GM20431 (cell line): ENCODE measurements around the gene TMEM51.

Source experiments
- in situ Hi-C: fragments of 300-500 bp; cut with MseI, MboI; formaldehyde crosslinking; loops from one replicate; pipeline ENCODE4 v1.15.0; 2020; ENCODE audit warnings: low sequenced_read_pairs; ENCODE audit not compliant: unreplicated experiment

Gene TMEM51

DNA sequence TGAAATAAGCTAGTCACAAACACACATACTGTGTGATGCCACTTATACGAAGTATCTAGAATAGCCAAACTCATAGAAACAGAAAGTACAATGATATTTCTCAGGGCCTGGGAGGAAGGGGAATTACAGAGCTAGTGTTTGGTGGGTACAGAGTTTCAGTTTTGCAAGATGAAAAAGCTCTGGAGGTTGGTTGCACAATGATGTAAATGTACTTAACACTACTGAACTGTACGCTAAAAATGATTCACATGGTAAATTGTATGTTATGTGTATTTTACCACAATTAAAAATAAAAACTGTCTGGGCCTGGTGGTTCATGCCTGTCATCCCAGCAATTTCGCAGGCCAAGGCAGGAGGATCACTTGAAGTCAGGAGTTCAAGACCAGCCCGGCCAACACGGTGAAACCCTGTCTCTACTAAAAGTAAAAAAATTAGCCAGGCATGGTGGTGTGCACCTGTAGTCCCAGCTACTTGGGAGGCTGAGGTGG lies 78.2 kb downstream of the TMEM51 start:
- in situ Hi-C loops, result no loop called here

DNA sequence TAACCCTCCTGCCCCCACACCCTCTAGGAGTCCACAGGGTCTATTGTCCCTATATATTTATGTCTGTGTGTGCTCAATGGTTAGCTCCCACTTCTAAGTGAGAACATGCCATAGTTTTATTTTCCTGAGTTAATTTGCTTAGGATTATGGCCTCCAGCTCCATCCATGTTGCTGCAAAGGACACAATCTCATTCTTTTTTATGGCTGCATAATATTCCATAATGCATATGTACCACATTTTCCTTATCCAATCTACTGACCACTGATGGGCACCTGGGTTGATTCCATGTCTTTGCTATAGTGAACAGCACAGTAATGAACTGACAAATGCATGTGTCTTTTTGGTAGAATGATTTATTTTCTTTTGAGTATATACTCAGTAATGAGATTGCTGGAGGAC lies 80.1 kb downstream of the TMEM51 start:
- in situ Hi-C loops, result no loop called here

DNA sequence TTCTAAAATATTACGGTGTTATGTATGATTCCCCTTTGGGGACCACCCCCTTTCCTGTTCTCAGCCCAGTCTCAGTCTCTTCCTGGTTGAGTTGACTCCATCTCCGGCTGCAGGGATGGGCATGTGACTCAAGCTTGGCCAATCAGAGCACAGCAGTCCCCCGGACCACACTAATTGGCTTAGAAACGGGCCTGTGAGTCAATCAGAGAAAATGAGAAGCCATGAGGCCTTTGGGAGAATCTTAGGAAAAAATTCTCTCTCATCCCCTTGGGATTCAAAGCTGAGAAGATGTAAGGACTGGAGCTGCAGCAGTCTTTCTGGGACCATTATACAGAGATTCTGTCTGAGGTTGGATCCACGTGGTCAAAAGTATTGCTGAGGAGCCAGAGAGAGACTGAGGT lies 82.8 kb downstream of the TMEM51 start:
- in situ Hi-C loops, result no loop called here

DNA sequence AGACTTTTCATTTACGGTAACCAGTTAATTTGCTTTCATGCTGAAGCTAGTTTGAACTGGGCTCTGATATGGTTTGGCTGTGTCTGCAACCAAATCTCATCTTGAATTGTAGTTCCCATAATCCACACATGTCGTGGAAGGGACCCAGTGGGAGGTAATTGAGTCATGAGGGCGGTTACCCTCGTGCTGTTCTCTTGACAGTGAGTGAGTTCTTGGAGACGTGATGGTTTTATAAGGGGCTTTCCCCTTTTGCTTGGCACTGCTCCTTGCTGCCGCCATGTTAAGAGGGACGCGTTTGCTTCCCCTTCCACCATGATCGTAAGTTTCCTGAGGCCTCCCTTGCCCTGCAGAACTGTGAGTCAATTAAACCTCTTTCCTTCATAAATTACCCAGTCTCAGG lies 83.2 kb downstream of the TMEM51 start:
- in situ Hi-C loops, result no loop called here

DNA sequence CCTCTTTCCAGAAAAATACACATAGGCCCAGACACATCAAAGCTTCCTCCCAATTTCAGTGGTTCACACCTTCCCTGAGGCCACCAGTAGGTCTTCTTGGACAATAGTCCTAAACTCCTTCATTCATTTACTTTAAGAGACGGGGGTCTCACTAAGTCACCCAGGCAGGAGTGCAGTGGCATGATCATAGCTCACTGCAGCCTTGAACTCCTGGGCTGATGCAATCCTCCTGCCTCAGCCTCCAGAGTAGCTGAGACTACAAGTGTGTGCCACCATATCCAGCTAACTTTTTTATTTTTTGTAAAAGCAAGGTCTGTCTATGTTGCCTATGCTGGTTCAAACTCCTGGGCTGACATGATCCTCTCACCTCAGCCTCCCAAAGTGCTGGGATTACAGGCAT lies 85.2 kb downstream of the TMEM51 start:
- in situ Hi-C loops, result no loop called here

DNA sequence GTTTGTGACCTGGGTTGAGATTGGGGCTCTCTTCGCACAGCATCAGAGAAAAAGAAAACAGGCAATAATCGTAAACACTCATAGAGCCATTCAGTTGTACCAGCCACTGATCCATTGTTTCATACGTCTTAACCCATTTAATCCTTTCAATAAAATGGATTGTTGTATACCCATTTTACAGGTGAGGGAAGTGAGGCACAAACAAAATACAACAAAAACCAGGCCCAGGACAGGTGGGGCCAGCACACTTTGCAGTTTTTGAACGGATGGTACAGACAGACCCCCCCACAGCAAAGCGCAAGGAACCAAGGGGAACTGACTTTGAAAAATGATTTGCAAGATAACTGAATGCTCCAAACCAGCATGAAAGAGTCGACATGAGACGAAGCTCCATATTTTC lies 89.2 kb downstream of the TMEM51 start:
- in situ Hi-C loops, result no loop called here

DNA sequence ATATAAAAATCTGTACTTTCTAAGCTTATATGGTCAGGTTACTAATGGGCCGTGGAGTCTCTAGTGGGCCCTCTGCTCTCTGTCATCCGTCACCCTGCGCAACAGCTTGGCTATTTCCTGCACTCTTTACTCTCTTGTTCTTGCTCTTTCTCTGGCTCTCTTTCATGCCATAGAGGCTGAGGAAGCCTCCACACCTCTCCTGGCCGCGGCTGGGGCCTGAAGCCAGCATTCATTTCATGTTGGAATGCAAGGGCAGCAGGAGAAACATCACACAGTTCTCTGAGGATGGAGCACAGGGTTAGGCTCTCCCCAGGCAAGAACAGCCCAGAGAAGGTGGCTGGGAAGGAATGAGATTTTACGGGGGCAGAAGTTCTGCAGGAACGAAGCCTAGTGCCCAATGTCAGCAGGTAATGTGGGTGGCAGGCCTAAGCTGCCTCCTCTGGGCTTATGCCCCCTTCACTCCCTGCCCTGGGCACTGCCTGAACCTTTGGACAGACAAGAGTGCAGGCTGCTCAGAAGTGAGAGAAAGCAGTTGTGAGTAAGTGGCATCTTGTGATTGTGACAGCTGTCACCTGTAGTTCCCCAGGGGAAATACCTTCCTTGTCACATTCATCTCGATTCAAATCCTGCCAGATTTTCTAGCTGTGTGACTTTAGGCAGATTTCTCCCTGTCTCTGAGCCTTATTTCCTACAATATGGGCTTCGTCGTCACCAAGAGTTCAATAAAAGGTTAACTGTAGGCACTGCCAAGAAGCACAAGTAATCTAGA lies 89.9 kb downstream of the TMEM51 start:
- in situ Hi-C loops, result no loop called here

DNA sequence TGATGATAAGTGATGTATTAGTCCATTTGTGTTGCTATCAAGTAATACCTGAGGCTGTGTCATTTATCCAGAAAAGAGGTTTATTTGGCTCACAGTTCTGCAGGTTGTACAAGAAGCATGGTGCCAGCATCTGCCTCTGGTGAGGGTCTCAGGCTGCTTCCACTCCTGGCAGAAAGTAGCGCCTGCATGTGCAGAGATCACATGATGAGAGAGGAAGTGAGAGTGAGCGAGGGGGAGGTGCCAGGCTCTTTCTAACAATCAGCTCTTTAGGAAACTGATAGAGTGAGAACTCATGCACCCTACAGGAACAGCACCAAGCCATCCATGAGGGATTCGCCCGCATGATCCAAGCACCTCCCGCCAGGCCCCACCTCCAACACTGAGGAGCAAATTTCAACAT lies 91.3 kb downstream of the TMEM51 start:
- in situ Hi-C loops, result no loop called here

DNA sequence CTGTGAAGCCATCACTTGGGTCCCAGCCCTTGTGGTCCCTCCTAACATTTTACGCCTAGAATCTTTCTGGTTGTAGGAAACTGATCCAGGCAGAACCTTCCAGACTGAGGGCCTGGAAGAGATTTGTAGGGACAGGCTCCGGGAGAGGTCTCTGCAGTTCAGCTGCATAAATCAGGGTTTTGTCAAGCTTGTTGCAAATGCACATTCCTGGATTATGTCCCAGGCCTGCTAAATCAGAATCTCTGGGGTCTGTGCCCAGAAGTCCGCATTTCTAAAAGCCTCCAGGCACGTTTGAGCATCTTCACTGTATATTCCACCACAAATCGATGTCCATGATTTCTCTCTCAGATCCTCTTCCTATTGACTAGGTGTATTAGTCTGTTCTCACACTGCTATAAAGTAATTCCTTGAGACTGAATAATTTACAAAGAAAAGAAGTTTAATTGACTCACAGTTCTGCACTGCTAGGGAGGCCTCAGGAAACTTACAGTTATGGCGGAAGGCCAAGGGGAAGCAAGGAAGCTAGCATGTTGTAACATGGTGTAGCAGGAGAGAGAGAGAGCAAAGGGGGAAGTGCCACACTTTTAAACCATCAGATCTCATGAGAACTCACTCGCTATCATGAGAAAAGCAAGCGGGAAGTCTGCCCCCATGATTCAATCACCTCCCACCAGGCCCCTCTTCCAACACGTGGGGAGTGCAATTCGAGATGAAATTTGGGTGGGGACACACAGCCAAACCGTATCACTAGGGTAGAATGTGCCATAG lies 92.2 kb downstream of the TMEM51 start:
- in situ Hi-C loops, result no loop called here

DNA sequence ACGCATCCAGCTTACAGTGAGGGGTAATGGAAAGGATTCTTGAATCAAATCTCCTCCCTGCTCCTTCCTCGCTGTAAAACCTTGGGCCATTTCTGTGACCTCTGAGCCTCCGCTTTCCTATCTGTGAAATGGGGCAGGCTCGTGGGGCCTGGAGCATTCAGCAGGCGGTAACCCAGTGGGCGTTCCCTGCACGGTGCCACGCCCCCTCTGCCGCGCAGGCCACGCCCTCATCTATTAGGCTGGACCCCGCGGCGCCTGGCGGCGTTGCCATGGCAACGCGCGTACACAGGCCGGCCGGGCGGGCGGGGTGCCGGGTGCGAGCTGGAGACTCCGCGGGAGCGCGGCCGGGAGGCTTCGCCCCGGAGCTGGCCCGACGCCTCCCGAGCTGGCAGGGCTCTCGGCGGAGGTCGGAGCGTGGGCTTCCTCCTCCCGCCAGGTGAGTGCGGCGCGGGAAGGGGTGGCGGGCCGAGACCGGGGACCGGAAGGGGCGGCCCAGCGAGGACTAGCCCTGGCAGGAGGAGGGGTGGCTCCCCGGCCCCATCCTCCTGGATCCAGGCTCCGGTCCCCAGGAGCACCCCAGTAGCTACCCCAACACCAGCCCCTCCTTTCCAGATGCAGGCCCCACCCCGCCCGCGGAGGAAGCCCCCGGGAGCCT lies 93.5 kb downstream of the TMEM51 start, which contains the start of gene FHAD1:
Gene FHAD1 (plus strand): TSS at position 264 of the 655 bp plus-strand sequence. CDS start 4,562 bp downstream, outside the sequence.
- in situ Hi-C loops, result no loop called here

DNA sequence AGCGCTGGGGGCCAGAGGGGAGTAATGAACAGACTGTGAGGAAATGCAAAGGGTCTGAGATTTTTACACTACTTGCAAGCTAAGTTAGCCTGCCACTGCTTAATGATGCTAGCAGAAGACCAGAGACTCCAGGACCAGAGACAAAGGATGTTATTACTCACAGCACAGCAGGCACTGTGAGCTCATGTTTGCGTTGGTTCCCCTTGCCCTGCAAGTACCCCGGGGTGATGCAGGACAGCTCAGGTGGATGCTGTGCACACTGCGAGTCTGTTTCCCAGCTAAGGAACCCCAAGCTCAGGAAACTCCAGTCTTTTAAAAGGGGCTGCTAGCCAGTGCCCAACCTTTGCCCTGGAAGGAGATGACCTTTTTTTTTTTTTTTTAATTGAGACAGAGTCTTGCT lies 94.7 kb downstream of the TMEM51 start:
- in situ Hi-C loops, result no loop called here

DNA sequence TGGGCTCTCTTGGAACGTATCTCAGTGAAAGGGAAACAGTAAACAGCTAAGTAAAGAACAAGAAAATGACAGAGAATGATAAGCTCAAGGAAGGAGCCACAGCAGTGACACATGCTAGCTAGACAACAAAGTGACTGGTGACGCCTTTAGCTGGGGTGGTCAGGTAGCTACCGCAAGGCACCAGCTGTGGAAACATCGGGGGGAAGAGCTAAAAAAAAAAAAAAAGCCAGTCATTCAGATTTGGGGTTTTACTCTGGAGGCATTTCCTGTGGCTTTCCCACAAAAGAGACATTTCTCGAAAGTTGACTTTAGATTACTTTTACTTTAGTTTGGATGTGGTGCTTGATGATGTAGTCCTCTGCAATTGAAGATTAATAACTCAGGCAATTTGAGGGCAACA lies 95.5 kb downstream of the TMEM51 start:
- in situ Hi-C loops, result no loop called here

DNA sequence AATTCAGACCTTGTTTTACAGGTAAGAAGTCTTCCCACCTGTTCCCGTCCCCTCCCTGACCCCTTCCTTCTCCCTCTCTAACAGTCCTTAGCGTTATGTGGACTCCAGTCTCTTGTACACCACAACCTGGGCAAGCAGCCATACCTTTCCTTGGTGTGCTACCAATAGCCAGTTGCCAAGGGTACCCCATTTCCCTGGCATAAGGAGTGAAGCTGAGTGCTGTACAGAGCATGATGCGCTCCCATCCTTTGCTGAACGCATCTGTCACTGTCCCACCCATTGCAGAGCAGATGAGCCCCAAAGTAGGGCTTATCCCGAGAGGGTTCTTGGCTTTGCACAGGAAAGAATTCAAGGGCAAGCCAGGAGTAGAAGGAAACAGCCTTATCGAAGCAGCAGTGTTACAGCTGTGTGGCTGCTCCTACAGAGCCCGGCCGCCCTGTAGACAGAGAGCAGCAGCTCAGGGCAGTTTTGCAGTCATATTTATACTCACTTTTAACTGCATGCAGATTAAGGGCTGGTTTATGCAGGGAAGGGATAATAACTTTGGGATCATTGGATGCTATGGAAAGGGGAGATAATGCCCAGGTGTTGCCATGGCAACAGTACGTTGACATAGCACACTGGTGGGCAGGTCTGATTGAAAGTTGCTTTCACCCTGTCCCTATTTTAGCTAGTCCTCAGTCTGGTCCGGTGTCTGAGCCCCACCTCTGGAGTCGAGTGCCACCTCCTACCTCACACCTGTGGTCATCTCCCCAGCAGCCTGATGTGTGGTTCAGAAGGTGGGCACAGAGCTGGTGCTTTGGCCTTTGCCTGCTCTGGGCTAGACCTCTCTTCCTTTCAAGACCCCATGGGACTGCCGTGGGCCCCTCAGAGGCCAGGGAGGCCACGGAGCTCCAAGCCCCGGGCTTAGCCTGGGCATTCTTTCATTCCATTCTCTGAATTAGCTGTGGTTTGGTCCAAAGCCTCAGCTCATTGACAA lies 98.6 kb downstream of the TMEM51 start:
- in situ Hi-C loops, result no loop called here

DNA sequence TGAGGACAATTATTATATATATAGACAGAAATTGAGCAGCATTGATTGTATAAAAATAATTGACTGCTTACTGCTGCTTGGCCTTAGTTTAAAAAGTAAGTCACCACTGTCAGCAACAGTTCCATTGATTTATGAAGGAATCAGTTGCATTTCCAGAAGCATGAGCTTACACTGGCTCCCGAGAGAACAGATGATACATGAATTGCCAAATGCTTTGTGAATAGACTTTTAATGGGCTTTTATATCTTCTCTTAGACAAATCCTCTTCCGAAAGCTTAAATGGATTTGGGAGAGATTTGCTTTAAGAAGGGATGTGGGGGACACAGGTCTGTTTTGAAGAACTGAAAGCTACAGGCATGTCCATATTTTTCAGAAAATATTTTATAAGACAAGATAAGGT lies 101.0 kb downstream of the TMEM51 start:
- in situ Hi-C loops, result no loop called here

DNA sequence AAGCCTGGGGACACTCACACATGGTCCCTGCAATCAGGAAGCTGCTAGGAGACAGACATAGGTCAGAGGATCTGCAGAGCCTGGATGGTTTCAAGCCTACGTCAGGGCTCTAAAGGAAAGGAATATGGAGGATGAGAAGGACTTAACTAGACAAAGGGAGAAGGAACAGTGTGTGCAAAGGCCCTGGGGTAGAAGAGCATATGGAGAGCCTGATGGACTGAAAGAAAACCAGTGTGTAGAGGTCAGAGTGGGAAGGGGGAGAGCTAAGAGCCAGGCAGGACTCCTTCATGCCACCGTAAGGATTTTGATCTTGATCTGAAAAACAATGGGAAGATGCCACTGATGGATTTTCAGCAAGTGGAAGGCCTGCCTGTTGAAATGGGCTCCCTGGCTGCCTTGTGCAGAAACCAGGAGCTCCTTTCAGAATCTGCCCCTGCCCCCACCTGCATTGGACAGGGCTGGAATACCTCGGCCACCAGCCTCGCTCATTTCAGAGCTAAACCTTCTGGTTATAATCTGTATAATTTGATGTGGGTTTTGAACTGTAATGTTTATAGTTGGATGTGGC lies 102.1 kb downstream of the TMEM51 start:
- in situ Hi-C loops, result no loop called here

DNA sequence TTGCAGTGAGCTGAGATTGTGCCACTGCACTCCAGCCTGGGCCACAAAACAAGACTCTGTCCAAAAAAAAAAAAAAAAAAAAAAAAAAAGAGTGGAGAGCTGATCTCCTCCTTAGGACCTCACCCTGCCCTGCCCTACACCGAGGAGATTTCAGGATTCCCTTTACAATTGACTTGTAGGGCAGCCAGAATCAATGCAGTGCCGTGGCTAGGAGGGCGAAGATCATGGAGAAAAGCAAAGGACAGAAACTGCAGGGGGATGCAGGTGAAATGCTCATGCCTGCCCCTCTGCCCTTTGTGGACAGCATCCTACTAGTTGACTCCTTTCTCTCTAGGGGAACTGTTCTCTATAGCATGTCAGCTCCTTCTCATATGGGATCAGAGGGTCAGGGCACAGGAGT lies 103.0 kb downstream of the TMEM51 start:
- in situ Hi-C loops, result no loop called here

DNA sequence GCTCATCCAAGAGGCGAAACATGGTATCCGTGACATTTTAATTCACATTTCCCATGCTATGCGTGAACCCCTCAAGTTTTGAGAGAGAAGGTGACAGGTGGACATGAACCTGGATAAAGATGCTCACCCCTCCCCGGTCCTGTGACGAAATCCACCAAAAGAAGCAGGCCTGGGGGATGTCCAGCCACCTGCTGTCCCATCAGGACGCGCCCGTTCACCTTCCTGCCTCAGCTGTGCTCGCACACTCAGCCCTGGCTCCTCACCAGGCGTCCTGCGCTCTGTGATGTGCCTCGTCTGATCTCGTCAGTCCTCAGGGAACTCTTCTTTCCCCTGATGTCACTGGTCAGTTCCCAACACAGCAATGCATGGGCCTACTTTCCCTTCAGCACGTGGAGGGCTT lies 103.8 kb downstream of the TMEM51 start:
- in situ Hi-C loops, result no loop called here

DNA sequence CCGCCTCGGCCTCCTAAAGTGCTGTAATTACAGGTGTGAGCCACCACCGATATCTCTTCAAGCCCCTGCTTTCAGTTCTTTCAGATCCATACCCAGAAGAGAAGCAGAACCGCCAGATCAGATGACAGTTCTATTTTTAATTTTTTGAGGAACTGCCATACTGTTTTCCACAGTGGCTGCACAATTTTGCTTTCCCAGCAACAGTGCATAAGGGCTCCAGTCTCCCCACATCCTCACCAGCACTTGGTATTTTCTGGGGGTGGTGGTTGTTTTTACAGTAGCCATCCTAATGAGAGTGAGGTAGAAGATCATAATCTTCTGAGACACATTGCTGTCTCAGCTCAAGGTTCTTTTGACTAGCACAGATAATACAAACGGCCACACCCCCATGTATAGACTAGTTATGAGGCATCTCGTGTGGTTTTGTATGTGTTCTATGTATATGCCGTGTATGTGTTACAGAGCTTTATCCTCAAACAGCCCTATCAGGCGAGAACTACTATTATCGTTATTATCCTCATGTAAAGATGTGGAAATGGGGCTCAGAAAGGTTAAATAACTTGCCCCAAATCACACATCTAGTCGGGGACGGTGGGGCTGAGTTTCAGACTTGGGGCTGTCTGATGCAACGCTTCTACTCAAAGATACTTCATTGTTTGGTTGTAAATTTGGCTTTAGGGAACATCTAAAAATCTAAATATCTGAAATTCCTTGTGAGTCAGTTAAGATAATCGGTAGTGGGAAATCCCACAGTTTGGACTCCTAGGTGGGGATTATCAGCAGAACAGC lies 105.5 kb downstream of the TMEM51 start:
- in situ Hi-C loops, result no loop called here

DNA sequence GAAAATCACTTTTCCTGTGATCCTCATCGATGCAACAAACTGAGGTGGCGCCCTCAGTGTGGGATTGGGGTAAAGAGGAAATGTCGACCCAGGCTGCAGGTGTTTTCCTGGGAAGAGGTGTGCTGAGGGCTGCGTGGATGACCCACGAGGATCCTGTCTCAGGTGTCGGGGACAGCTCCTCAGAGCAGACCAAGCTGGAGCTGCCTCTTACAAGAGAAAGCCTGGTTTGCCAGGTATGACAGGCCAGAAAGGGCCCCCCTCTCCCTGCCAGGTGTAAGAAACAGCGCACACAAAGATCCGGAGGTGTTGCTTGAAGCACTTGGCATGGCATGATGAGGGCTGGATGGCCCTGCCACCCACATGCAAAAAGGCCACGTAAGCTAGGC lies 106.1 kb downstream of the TMEM51 start:
- in situ Hi-C loops, result no loop called here
